ENCODE measurements around the gene TRPM3.

TRPM3 gene

DNA sequence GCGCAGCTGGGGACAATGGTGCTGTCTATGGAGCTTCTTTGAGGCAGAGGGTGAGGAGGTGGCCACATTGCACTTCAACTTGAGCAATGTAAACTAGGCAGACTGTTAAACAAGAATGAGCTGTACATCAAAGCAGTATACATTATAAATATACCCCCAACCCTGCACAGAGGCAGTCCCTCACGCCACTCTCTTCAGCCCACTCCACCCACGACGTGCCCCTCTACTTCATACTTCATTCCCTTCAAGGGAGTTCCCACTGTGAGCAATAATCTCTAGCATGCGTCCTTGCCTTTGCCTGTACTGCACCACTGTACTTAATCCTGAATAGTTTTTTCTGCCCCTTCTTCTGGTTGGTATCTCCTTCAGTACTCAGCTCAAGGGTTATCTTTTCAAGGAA, 14.4 kb downstream of the TRPM3 start:
- H3K4me3 ChIP-seq, result no peak overlapping the region
- TF ChIP-seq, protein P1, sequence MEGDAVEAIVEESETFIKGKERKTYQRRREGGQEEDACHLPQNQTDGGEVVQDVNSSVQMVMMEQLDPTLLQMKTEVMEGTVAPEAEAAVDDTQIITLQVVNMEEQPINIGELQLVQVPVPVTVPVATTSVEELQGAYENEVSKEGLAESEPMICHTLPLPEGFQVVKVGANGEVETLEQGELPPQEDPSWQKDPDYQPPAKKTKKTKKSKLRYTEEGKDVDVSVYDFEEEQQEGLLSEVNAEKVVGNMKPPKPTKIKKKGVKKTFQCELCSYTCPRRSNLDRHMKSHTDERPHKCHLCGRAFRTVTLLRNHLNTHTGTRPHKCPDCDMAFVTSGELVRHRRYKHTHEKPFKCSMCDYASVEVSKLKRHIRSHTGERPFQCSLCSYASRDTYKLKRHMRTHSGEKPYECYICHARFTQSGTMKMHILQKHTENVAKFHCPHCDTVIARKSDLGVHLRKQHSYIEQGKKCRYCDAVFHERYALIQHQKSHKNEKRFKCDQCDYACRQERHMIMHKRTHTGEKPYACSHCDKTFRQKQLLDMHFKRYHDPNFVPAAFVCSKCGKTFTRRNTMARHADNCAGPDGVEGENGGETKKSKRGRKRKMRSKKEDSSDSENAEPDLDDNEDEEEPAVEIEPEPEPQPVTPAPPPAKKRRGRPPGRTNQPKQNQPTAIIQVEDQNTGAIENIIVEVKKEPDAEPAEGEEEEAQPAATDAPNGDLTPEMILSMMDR (IDR thresholded peaks at IDR 0.05), result no peak
- no peak for DNase-seq (ENCODE audit: low spot score)

DNA sequence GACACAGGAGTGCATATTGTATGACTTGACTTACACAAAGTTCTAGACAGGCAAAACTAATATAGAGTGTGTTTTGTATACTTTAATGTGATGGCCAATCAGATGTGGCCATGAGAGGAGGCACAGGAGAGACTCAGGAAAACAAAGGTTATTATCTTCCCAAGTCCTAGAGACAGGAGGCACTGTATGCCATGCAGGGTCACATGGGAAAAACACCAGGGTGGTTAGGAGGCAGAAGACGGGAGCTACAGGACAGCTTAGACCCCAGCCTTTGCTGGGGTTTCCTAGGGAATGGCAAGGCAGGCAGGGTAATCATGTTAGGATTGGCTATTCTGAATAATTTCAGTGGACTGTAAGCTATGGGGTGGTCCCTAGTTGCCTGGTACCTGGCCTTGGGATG, 16.2 kb downstream of the TRPM3 start:
- Histone ChIP-seq H3K27ac (no peak overlapping the region), H3K4me3 (no peak overlapping the region)
- TF ChIP-seq, protein P1 (IDR thresholded peaks at IDR 0.05), result no peak
- no peak for DNase-seq (ENCODE audit: low spot score)

More for the DNA sequence above, 14.4 kb downstream of the TRPM3 start:
- no peak overlapping the region for H3K27ac ChIP-seq

DNA sequence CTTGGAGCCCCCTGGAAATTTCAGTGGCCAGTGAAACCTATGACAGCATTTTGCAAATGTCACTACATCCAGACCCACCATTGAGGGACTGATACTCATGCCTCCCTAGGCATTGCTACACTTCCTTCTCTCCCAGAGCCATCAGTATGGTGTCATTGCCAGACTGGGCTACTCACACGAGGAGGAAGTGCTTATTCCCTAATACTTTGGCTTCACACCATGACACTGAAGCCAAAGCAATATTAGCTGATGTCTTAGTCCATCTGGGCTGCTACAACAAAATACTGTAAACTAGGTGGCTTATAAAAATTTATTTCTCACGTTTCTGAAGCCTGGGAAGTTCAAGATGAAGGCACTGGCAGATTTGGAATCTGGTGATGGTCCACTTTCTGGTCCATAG, 22.6 kb downstream of the TRPM3 start:
- Histone ChIP-seq H3K27ac (no peak overlapping the region), H3K4me3 (no peak overlapping the region)
- TF ChIP-seq, protein P1 (IDR thresholded peaks at IDR 0.05), result no peak
- DNase-seq (ENCODE audit: low spot score), result no peak

DNA sequence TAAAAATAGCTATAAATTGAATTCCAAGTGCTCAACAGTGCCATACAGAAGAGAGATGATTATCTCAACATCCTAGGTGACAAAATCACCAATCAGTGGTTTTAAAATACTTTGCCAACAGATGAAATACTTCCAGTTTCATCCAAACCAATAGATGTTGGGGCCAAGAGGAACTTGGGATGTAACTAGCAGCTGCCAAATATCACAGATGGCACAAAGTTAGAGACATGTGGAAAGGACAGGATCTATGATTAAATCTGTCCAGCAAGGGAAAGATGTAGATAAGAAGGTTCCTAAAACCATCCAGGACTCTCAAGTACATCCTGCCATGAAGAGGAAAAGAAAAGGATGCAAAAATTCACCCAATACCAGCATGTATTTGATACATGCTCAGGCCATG, 23.8 kb downstream of the TRPM3 start:
- TF ChIP-seq, protein P1 (IDR thresholded peaks at IDR 0.05), result no peak
- Histone ChIP-seq H3K27ac (no peak overlapping the region), H3K4me3 (no peak overlapping the region)
- no peak for DNase-seq (ENCODE audit: low spot score)

DNA sequence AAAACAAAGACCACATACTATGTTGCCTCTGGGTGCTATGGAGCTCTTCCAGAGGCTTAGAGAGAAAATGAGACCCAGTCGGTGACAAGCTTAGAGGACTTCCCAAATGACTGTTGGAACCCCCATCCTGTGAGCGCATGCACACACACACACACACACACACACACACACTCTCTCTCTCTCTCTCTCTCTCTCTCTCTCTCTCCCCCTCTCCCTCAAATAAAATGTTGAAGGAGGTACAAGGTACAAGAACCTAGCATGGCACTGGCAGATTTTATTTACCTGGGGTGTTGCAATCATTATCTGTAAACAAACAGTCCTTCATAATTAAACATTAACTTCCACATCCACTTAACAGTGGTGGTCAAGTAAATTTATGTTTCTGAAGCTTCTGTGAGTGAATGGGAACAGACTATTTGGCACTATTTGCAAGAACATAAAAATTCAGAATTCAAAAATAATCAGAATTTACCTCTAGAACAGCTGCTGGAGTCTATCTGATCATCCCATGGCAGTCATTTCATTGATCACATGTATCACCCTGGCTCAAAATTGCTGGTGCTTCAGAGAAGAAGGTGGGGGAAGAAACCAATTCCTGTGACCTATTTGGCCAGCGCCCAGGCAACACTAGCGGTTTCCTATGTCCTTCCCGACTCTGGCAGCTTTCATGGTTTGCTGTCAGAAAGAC, 24.9 kb downstream of the TRPM3 start:
- TF ChIP-seq, protein P1 (IDR thresholded peaks at IDR 0.05), result no peak
- Histone ChIP-seq H3K27ac (no peak overlapping the region), H3K4me3 (no peak overlapping the region)
- DNase-seq (ENCODE audit: low spot score), result no peak

DNA sequence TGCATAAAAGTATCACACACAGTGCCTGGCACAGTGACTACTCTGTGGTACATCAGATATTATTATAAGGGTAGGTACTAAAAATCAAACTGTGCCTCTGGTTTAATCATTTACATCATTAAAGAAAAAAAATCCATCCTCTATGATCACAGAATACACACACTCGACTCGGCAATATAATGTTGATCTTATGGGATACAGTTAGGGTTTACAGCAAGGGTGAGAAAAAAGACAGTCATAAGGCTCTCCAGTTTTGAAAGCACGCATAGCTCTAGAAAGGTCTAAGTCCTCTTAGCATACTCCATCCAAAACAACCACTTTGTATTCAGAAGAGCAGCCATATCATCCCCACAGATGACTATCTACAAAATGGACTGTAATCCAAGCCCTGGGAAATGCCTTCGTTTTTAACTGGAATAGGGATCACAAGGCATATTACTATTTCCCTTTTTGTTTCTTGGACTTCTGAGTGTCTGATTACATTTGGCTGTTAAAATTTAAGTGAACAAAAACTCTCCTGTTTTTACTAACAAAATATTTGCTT, 26.6 kb downstream of the TRPM3 start:
- Histone ChIP-seq H3K4me3 (no peak overlapping the region), H3K27ac (no peak overlapping the region)
- no peak for DNase-seq (ENCODE audit: low spot score)
- TF ChIP-seq, protein P1 (IDR thresholded peaks at IDR 0.05), result no peak

DNA sequence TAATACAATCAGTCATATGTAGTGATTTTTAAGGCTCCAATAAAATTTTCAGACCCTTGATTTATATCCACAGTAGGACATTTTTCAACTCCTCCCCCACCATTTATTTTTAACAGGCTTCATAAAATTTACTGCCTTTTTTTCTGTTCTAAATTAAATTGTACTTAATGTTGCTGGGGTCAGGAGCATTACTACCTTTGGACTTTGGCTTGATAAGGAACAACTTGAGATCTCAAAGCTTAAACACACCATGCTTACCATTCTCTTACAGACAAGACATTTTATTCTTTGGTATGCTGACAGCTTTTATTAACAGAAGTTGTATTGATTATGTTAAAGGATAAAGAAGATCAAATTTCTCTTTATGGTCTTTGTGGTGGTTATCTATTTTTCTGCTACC, 30.5 kb downstream of the TRPM3 start:
- H3K4me3 ChIP-seq, result no peak overlapping the region
- DNase-seq (ENCODE audit: low spot score), result no peak
- TF ChIP-seq, protein P1 (IDR thresholded peaks at IDR 0.05), result no peak
- H3K27ac ChIP-seq, result no peak overlapping the region

All from coronary artery (tissue), 2 donors.